HG03039 (cell line): ENCODE data around the gene SUDS3.
"Not testable (repeated sequence)": the region's sequence is repeated elsewhere in the genome, so short reads cannot be mapped to it uniquely, and the experiment has no call there.

ENCODE experiments used
- ATAC-seq: cut with Tn5 transposase; IDR thresholded peaks from one replicate; pipeline ENCODE4 v1.9.1; 2021; ENCODE audit warnings: mild to moderate bottlenecking, moderate library complexity; ENCODE audit not compliant: unreplicated experiment

SUDS3 gene

GRCh38 chr12:118376089-118377020 is at the start of gene SUDS3:
Gene SUDS3 (plus strand): TSS chr12:118376555. CDS start chr12:118376692, 137 bp downstream.
- ATAC-seq: no peak

GRCh38 chr12:118326991-118327390 is 49.4 kb upstream of the SUDS3 start:
- no peak for ATAC-seq

GRCh38 chr12:118327391-118327790 is 49.0 kb upstream of the SUDS3 start:
- no peak for ATAC-seq

- no peak for ATAC-seq
Measured at GRCh38 chr12:118328486-118329330, 47.6 kb upstream of the SUDS3 start.

GRCh38 chr12:118330421-118331018 is 45.8 kb upstream of the SUDS3 start:
- no peak for ATAC-seq

GRCh38 chr12:118332511-118332910 is 43.8 kb upstream of the SUDS3 start:
- no peak for ATAC-seq

GRCh38 chr12:118334241-118334640 is 42.1 kb upstream of the SUDS3 start:
- ATAC-seq: no peak

GRCh38 chr12:118334939-118335567 is 41.3 kb upstream of the SUDS3 start:
- no peak for ATAC-seq

- ATAC-seq: no peak
Measured at GRCh38 chr12:118336123-118336522, 40.2 kb upstream of the SUDS3 start.

GRCh38 chr12:118337194-118337838 is 39.0 kb upstream of the SUDS3 start:
- ATAC-seq: no peak

- ATAC-seq: no peak
Measured at GRCh38 chr12:118342090-118342489, 34.3 kb upstream of the SUDS3 start.

GRCh38 chr12:118344829-118345228 is 31.5 kb upstream of the SUDS3 start:
- ATAC-seq: no peak

- no peak for ATAC-seq
Measured at GRCh38 chr12:118345355-118345754, 31.0 kb upstream of the SUDS3 start.

- no peak for ATAC-seq
Measured at GRCh38 chr12:118346895-118347294, 29.5 kb upstream of the SUDS3 start.

- no peak for ATAC-seq
Measured at GRCh38 chr12:118347916-118348315, 28.4 kb upstream of the SUDS3 start.

GRCh38 chr12:118350908-118351559 is 25.3 kb upstream of the SUDS3 start:
- ATAC-seq: no peak

- ATAC-seq: no peak
Measured at GRCh38 chr12:118353721-118354120, 22.6 kb upstream of the SUDS3 start.

GRCh38 chr12:118354503-118354902 is 21.9 kb upstream of the SUDS3 start:
- ATAC-seq: not testable (repeated sequence)

GRCh38 chr12:118354903-118355302 is 21.5 kb upstream of the SUDS3 start:
- no peak for ATAC-seq

GRCh38 chr12:118355843-118356242 is 20.5 kb upstream of the SUDS3 start:
- no peak for ATAC-seq
